Ovary (tissue), 9 donors: ENCODE data around the gene INVS. TPM values are rescaled to one million over a fixed set of nuclear protein-coding genes. Genes with fewer than 3 reads are reported as not detected.

Experiments used
- DNase-seq, 5 donors: peaks; one replicate each; pipeline ENCODE4 v3.0.0-alpha.2; 2019 to 2020
- H3K27ac ChIP-seq, 2 donors: fragments of 200-600 bp; one replicate each; pipeline versions ENCODE4 v1.5.1 to v1.8.0; 2019 to 2022
- H3K27me3 ChIP-seq: fragments of 200-600 bp; one replicate; pipeline ENCODE4 v1.8.0; 2022
- H3K36me3 ChIP-seq: fragments of 200-600 bp; sonication (generic); one replicate; pipeline ENCODE4 v1.5.1; 2019
- H3K4me1 ChIP-seq: one replicate; pipeline ENCODE4 v1.8.1; 2013; ENCODE audit warnings: mild to moderate bottlenecking, moderate library complexity; ENCODE audit not compliant: insufficient read depth
- H3K4me3 ChIP-seq: fragments of 200-600 bp; sonication (generic); one replicate; pipeline ENCODE4 v1.5.1; 2017
- H3K9me3 ChIP-seq, 2 donors: fragments of 200-600 bp in 1 of 2; sonication (generic) in 1 of 2; one replicate each; pipeline versions ENCODE4 v1.5.1 to v1.8.1; 2013 to 2019; ENCODE audit warnings: mild to moderate bottlenecking in 1 of 2, moderate library complexity in 1 of 2
- EP300 ChIP-seq: sonication (generic); formaldehyde crosslinking; IDR thresholded peaks from one replicate; pipeline ENCODE4 v1.6.1; 2017; ENCODE audit warnings: antibody characterized with exemption
- POLR2A ChIP-seq: fragments of 450-650 bp; IDR thresholded peaks from one replicate; pipeline ENCODE4 v1.6.1; 2017; ENCODE audit warnings: antibody characterized with exemption, mild to moderate bottlenecking, moderate library complexity
- WGBS, 3 donors: extraction: QIAGEN DNeasy Blood & Tissue Kit in 1 of 3; methylation state at CpG; one replicate each; pipeline versions ENCODE4 v1.1.5 to v1.1.7; 2013 to 2017; 5-methylcytosine and 5-hydroxymethylcytosine counted together
- intact Hi-C, 4 donors: fragments of 100-400 bp; cut with DNase I; formaldehyde crosslinking; loops; one replicate each; pipeline versions ENCODE4 v1.11.0 to v1.15.1; 2022 to 2023
- polyA plus RNA-seq, 2 donors: library from polyadenylated mRNA; stranded (reverse); fragments of 200-250 nt in 1 of 2; fragments of 350-450 nt in 1 of 2; fragmentation: Illumina TruSeq in 1 of 2; extraction: RNeasy Lipid Tissue Mini Kit (QIAGEN cat#74804) in 1 of 2; gene quantifications; one replicate each; pipeline ENCODE4 v1.2.3, GENCODE V29; 2013 to 2014
- total RNA-seq, 7 donors: library from RNA; depleted of rRNA in 2 of 7; stranded (reverse); fragments of >200 nt in 2 of 7; fragmentation: NEBNext Ultra II Directional in 3 of 7; extraction: Animal tissue kit (Norgen Biotek cat#: 25700) in 3 of 7; gene quantifications; one replicate each; pipeline versions ENCODE4 v1.1.0 to v1.2.4, GENCODE V29; 2016 to 2023
- TF ChIP-seq, protein P1 (sequence below), 3 donors: fragments of 450-650 bp in 2 of 3; fragments of 200-600 bp in 1 of 3; IDR thresholded peaks; one replicate each; pipeline versions ENCODE4 v1.5.1 to v1.8.0; 2016 to 2022; ENCODE audit warnings: antibody characterized with exemption in 3 of 3, mild to moderate bottlenecking in 1 of 3
- donor health status: DM: no; HTN: no; CAD: no; lungs with moderate emphysema.
- donor health status: DM: no; HTN: no; CAD: no.
- donor health status: Bipolar disorder and iron deficiency.
- donor health status: DM: yes; HTN: yes; CAD: no.
- donor health status: DM: no; HTN: no; CAD: no.
- donor health status: DM: yes; HTN: yes; CAD: no.

INVS gene
- total and polyA plus RNA-seq, 9 donors, result 7.7 to 28.4 (median 22.9) TPM

DNA sequence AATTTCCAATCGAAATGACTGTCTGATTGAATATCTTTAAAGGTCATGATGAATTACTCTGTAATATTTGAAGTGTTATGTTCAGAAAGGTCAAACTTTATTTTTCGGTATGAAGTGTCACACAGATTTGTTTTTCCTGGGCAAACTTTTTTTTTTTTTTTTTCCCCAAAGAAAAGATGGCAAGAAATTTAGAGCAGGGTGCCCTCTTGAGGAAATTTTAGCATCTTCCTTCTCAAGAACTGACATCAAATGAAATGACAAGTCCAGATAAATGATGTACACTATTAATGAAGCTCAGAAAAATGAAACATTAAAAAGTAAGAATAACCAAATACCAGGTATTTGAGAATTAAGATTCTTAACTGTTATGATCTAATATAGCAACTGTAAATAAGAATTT, 123.6 kb downstream of the INVS start:
- H3K4me3 ChIP-seq, result no peak overlapping the region
- H3K4me1 ChIP-seq, result no peaks in the 10 kb centered on the region
- H3K27ac ChIP-seq, result no peak overlapping the region
- DNase-seq, result no peak
- TF ChIP-seq, protein P1, sequence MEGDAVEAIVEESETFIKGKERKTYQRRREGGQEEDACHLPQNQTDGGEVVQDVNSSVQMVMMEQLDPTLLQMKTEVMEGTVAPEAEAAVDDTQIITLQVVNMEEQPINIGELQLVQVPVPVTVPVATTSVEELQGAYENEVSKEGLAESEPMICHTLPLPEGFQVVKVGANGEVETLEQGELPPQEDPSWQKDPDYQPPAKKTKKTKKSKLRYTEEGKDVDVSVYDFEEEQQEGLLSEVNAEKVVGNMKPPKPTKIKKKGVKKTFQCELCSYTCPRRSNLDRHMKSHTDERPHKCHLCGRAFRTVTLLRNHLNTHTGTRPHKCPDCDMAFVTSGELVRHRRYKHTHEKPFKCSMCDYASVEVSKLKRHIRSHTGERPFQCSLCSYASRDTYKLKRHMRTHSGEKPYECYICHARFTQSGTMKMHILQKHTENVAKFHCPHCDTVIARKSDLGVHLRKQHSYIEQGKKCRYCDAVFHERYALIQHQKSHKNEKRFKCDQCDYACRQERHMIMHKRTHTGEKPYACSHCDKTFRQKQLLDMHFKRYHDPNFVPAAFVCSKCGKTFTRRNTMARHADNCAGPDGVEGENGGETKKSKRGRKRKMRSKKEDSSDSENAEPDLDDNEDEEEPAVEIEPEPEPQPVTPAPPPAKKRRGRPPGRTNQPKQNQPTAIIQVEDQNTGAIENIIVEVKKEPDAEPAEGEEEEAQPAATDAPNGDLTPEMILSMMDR (IDR thresholded peaks at IDR 0.05), result no peak
- TF ChIP-seq POLR2A (no peak), EP300 (no peak)
- intact Hi-C loops, result no loop called here
- no peaks in the 10 kb centered on the region for H3K9me3 ChIP-seq
- WGBS, 3 donors, result 26 to 29% (median 28%) methylated on average over 2 of the region's 2 CpGs
- H3K36me3 ChIP-seq, result no peaks in the 10 kb centered on the region
- no peaks in the 10 kb centered on the region for H3K27me3 ChIP-seq

DNA sequence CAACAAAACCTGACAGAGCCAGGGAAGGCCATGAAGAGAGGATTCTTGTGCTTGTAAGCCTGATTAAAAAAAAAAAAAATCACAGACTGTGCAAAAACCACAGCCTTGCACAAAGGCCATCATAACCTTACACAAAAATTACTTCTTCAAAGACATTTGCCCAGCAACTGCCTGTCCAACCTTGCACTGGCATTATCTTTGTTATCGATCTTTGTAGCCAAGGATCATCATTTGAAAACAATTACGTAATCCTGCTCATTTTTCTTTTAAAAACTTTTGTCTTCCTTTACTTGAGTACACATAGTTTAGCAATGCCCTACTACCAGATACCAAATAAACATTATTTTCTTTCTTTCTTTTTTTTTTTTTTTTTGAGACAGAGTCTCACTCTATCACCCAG, 128.6 kb downstream of the INVS start:
- H3K27me3 ChIP-seq, result no peaks in the 10 kb centered on the region
- no peaks in the 10 kb centered on the region for H3K36me3 ChIP-seq
- TF ChIP-seq POLR2A (no peak), EP300 (no peak)
- TF ChIP-seq, protein P1 (IDR thresholded peaks at IDR 0.05), result no peak
- no peaks in the 10 kb centered on the region for H3K9me3 ChIP-seq
- 72 to 86% (median 80%) methylated on average over 2 of the region's 2 CpGs for WGBS, 3 donors
- intact Hi-C loops, result no loop called here
- no peak overlapping the region for H3K4me3 ChIP-seq
- DNase-seq, result no peak
- no peak overlapping the region for H3K27ac ChIP-seq
- no peaks in the 10 kb centered on the region for H3K4me1 ChIP-seq

DNA sequence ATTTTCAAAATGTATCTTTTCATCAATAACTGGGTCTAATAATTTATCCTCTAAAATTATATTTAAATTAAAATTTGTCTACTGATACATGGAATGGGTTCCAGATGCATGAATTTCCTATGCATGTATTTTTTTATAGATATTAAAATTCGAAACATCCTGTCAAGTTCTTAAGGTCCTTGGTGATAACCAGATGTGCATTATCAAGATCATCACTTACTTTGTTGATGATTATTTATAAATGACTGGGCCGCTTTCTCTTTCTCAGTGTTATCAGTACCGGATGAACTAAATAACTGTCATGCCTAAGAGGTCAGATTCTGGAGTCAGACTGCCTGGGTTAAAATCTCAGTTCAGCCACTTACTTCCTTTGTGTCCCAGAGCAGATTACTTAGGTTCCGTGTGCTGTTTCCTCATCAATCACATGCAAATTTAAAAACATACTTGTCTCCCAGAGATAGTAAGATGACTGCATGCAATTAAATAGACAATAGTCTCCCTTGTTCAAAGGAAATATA, 129.4 kb downstream of the INVS start:
- TF ChIP-seq, protein P1 (IDR thresholded peaks at IDR 0.05), result no peak
- TF ChIP-seq POLR2A (no peak), EP300 (no peak)
- no peak for DNase-seq
- WGBS, 3 donors, result 78 to 88% (median 86%) methylated on average over 4 of the region's 4 CpGs

DNA sequence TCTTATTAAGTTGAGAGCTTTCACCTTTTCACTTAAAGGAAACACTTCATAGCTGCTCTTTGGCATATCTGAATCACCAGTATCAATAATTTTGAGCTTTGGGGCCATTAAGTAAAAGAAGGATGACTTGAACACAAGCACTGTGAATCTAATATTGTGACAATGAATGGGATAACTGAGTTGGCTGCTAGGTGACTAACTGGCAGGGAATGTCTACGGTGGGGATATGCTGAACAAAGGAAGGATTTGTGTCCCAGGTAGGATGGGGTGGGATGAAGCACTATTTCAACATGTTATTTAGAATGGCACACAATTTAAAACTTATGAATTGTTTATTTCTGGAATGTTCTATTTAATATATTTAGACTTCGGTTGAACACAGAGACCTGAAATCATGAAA, 130.1 kb downstream of the INVS start:
- WGBS, 3 donors, result 89 to 96% (median 92%) methylated on average over 2 of the region's 2 CpGs
- no peak overlapping the region for H3K4me3 ChIP-seq
- no peaks in the 10 kb centered on the region for H3K36me3 ChIP-seq

More for the DNA sequence above, 129.4 kb downstream of the INVS start:
- Histone ChIP-seq H3K36me3 (no peaks in the 10 kb centered on the region), H3K4me1 (no peaks in the 10 kb centered on the region), H3K4me3 (no peak overlapping the region), H3K9me3 (no peaks in the 10 kb centered on the region), H3K27me3 (no peaks in the 10 kb centered on the region), H3K27ac (no peak overlapping the region)
- intact Hi-C loops, result no loop called here

More for the DNA sequence above, 130.1 kb downstream of the INVS start:
- no peaks in the 10 kb centered on the region for H3K27me3 ChIP-seq
- H3K4me1 ChIP-seq, result no peaks in the 10 kb centered on the region
- intact Hi-C loops, result no loop called here
- no peak for TF ChIP-seq POLR2A
- TF ChIP-seq EP300, result no peak
- TF ChIP-seq, protein P1 (IDR thresholded peaks at IDR 0.05), result no peak
- no peak for DNase-seq
- H3K27ac ChIP-seq, result no peak overlapping the region
- no peaks in the 10 kb centered on the region for H3K9me3 ChIP-seq
